Choroid plexus epithelial cell (primary cell): ENCODE results near the gene PARM1.

Experiments used
- DNase-seq: peaks from one replicate; pipeline ENCODE4 v3.0.0-alpha.2; 2010; ENCODE audit warnings: low read depth
- H3K4me3 ChIP-seq: 2 replicates; pipeline ENCODE4 v1.5.1; 2011; ENCODE audit warnings: low read depth, mild to moderate bottlenecking, control low read depth, low read length, moderate library complexity
- CTCF ChIP-seq: conservative IDR thresholded peaks from 2 replicates; pipeline ENCODE4 v1.5.1; 2011; ENCODE audit warnings: low read depth, mild to moderate bottlenecking, control low read depth, inconsistent platforms, low read length, moderate library complexity

PARM1 gene

GRCh38 chr4:74897386-74897785, 35.5 kb upstream of the PARM1 start:
- TF ChIP-seq CTCF: no peak
- H3K4me3 ChIP-seq: no peak overlapping the region
- no peak for DNase-seq

- TF ChIP-seq CTCF: no peak
- no peak for DNase-seq
- H3K4me3 ChIP-seq: no peak overlapping the region
These were observed 32.1 kb upstream of the PARM1 start for GRCh38 chr4:74900862-74901261.

GRCh38 chr4:74904509-74905065, 28.3 kb upstream of the PARM1 start:
- no peak overlapping the region for H3K4me3 ChIP-seq
- no peak for DNase-seq
- TF ChIP-seq CTCF: no peak

GRCh38 chr4:74906771-74907170, 26.1 kb upstream of the PARM1 start:
- DNase-seq: no peak
- no peak for TF ChIP-seq CTCF

GRCh38 chr4:74919783-74920182, 13.1 kb upstream of the PARM1 start:
- DNase-seq: no peak
- TF ChIP-seq CTCF: no peak
- H3K4me3 ChIP-seq: no peak overlapping the region

More at GRCh38 chr4:74906771-74907170, 26.1 kb upstream of the PARM1 start:
- H3K4me3 ChIP-seq: no peak overlapping the region

- no peak overlapping the region for H3K4me3 ChIP-seq
- TF ChIP-seq CTCF: no peak
- no peak for DNase-seq
These were observed 12.2 kb upstream of the PARM1 start for GRCh38 chr4:74920704-74921103.

GRCh38 chr4:74921490-74921889, 11.4 kb upstream of the PARM1 start:
- no peak overlapping the region for H3K4me3 ChIP-seq
- no peak for DNase-seq
- TF ChIP-seq CTCF: no peak
